HG03432 (cell line): ENCODE results near the gene ELOA2.
"Not testable (repeated sequence)": the region's sequence is repeated elsewhere in the genome, so short reads cannot be mapped to it uniquely, and the experiment has no call there.

Source experiments
- ATAC-seq: cut with Tn5 transposase; IDR thresholded peaks from one replicate; pipeline ENCODE4 v1.9.1; 2021; ENCODE audit warnings: mild to moderate bottlenecking, moderate library complexity; ENCODE audit not compliant: unreplicated experiment

The ELOA2 gene

GRCh38 chr18:47035156-47035671 lies at the start of gene ELOA2:
Gene ELOA2, minus strand, starts transcription at chr18:47035621. Its CDS starts 357 bp downstream, at chr18:47035264.
- ATAC-seq = no peak

- no peak for ATAC-seq
Measured at GRCh38 chr18:47081578-47081977, 46.2 kb upstream of the ELOA2 start.

- ATAC-seq = no peak
Measured at GRCh38 chr18:47080872-47081271, 45.5 kb upstream of the ELOA2 start.

GRCh38 chr18:47077111-47077510 lies 41.7 kb upstream of the ELOA2 start:
- no peak for ATAC-seq

GRCh38 chr18:47075098-47075883 lies 39.9 kb upstream of the ELOA2 start:
- ATAC-seq = no peak

- no peak for ATAC-seq
Measured at GRCh38 chr18:47067648-47068047, 32.2 kb upstream of the ELOA2 start.

GRCh38 chr18:47063096-47063495 lies 27.7 kb upstream of the ELOA2 start:
- ATAC-seq = no peak

GRCh38 chr18:47062471-47062870 lies 27.1 kb upstream of the ELOA2 start:
- ATAC-seq = no peak

GRCh38 chr18:47054369-47054768 lies 18.9 kb upstream of the ELOA2 start:
- no peak for ATAC-seq

GRCh38 chr18:47050468-47050867 lies 15.0 kb upstream of the ELOA2 start:
- no peak for ATAC-seq

GRCh38 chr18:47040982-47041381 lies 5.6 kb upstream of the ELOA2 start:
- ATAC-seq = no peak

- ATAC-seq = no peak
Measured at GRCh38 chr18:47036927-47037578, 1.6 kb upstream of the ELOA2 start.

- no peak for ATAC-seq
Measured at GRCh38 chr18:47036298-47036874, 965 bp upstream of the ELOA2 start.

- not testable (repeated sequence) for ATAC-seq
Measured at GRCh38 chr18:47034591-47034990, 830 bp downstream of the ELOA2 start.

GRCh38 chr18:47032945-47033344 lies 2.5 kb downstream of the ELOA2 start:
- no peak for ATAC-seq

GRCh38 chr18:47030887-47031286 lies 4.5 kb downstream of the ELOA2 start:
- not testable (repeated sequence) for ATAC-seq

- not testable (repeated sequence) for ATAC-seq
Measured at GRCh38 chr18:47029684-47030353, 5.6 kb downstream of the ELOA2 start.

GRCh38 chr18:47028738-47029137 lies 6.7 kb downstream of the ELOA2 start:
- not testable (repeated sequence) for ATAC-seq

GRCh38 chr18:47025557-47026174 lies 9.8 kb downstream of the ELOA2 start:
- ATAC-seq = not testable (repeated sequence)

- not testable (repeated sequence) for ATAC-seq
Measured at GRCh38 chr18:47023769-47024465, 11.5 kb downstream of the ELOA2 start.
